GM19467 (cell line): Measurements from ENCODE around the gene HECTD1.

Experiments used
- ATAC-seq: cut with Tn5 transposase; IDR thresholded peaks from one replicate; pipeline ENCODE4 v1.9.1; 2021; ENCODE audit warnings: mild to moderate bottlenecking, moderate library complexity; ENCODE audit not compliant: unreplicated experiment

HECTD1 gene

GRCh38 chr14:31161274-31161673, 46.3 kb downstream of the HECTD1 start:
- no peak for ATAC-seq

GRCh38 chr14:31159682-31160296, 47.8 kb downstream of the HECTD1 start:
- ATAC-seq: no peak

- no peak for ATAC-seq
Measured at GRCh38 chr14:31154956-31155355, 52.6 kb downstream of the HECTD1 start.

GRCh38 chr14:31142455-31143087, 65.0 kb downstream of the HECTD1 start:
- ATAC-seq: no peak

DNA sequence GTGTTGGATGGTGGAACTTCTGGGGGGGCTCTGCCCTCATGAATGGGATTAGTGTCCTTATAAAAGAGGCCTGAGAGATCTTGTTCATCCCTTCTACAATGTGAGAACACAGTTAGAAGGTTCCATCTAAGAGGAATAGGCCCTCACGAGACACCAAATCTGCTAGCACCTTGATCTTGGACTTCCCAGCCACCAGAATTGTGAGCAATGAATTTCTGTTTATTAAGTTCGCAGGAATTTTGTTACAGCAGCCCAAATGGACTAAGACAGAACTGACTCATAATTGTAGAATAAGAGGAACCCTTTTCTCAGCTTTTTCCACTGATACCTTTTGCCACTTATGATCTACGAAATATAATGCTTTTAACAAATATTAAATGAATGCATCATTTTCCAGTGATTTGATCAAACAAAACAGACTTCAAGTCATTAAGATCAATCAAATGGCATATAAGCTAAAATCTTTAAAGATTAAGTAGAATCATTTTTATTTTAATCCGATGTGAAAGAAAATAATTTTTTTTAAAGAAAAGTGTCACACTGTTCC, 68.2 kb downstream of the HECTD1 start:
- ATAC-seq: no peak

DNA sequence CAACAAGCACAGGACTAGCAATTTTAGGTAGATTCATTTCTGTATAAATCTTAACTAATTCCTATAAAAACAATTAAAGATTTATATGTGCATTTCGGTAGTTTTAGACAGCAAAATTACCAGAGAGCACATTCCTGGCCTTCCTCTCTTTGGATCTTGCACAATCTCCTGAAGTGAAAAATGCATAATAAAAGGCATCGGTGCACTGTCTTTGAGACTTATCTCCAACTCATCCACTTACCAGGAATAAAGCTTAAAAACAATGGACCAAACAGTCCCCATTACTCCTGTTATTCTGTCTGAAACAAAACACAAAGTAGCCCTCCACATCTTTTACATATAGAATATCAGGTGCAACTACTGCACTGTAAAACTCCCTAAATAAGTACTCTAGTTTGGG, 69.3 kb downstream of the HECTD1 start:
- ATAC-seq: no peak

- ATAC-seq: no peak
Measured at GRCh38 chr14:31137214-31137889, 70.2 kb downstream of the HECTD1 start.

DNA sequence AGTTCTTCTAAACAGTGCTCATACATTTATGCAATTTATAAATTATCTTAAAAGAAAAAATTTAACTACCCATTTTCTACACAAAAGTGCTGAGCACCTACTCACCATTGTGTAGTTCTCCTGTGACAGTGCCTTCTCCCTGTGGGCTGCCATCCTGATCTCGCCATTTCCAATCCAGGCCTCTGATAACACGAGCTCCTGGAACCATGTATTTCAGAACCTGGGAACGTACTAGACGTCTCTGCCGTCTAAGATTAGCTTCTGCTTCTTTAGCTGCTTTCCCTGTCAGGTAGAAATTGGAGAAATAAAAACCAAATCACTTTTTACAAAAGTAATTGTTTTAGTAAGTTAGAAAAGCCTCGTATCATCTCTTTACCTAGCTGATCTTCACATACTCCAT, 74.5 kb downstream of the HECTD1 start:
- ATAC-seq: no peak

GRCh38 chr14:31128601-31129526, 78.7 kb downstream of the HECTD1 start:
- ATAC-seq: no peak

DNA sequence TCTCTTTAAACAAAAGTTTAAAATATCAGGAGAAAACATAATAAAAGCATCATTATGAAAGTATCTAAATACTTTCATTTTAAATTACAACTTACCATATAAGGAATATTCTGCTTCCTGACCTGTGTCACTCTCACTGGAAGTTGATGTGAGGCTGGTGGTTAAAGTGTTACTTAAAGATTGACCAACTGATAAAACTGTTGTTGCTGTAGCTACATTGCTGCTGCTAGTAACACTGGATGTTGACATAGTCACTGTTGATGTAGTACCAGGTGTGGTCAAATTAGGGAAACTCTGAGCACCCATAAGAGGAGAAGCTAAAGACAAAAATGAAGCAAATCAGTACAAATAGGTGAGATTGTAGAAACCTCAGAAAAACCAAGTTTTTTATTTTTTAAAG, 79.9 kb downstream of the HECTD1 start:
- ATAC-seq: peak; percentile 65

- no peak for ATAC-seq
Measured at GRCh38 chr14:31126680-31127079, 80.9 kb downstream of the HECTD1 start.

GRCh38 chr14:31125231-31125630, 82.4 kb downstream of the HECTD1 start:
- ATAC-seq: no peak

DNA sequence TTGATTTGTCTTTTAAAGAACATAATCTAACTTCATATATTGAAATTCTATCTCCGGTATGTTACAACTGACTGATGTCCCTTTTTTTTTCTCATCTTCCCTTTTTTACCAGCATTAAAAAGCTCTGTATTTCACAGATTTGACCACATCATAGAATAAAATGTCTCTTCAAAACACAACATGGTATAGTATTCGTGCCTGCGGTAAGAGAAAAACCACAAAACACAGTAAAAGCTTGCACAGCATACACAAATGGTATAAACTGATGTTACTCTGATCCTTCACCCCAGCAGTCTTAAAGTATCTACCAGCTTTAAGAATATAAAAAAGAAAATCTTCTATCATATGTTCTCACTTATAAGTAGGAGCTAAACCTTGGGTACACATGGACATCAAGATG, 83.4 kb downstream of the HECTD1 start:
- ATAC-seq: no peak

DNA sequence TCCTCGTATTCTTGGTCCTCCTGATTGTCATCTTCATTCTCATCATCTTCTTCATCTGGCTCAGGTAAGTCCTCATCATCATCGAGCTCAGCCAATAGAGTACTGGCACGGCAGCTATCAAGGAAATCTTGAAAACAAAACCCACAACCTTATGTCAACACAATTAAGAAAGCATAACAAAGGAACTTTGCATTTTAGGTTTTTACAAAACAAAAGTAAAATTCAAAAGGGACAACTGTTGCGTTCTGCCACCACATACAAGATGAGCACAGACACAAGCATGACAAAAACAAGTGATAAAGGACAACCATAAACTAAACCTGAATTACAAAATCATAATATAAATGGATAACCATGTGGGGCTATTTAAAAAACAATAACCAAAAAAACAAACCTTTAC, 84.7 kb downstream of the HECTD1 start:
- ATAC-seq: no peak

GRCh38 chr14:31122098-31122611, 85.4 kb downstream of the HECTD1 start:
- no peak for ATAC-seq

- no peak for ATAC-seq
Measured at GRCh38 chr14:31118892-31119291, 88.7 kb downstream of the HECTD1 start.

- no peak for ATAC-seq
Measured at GRCh38 chr14:31113794-31114193, 93.8 kb downstream of the HECTD1 start.

DNA sequence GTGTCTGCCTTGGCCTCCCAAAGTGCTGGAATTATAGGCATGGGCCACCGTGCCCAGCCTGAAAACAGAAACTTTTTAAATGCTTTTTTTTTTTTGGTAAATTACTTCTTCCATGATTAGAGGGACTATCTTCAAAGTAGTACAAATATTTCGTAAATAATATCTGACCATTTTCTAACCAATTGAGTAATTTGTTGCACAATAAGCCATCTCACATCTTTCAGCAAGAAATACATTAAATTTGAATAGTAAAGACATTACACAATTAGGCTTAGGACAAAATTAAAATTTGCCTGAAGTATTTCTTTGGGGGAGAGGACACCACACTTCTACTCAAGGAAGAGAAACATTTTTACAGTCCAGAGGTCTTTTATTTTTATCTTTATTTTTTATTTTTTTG, 96.7 kb downstream of the HECTD1 start:
- no peak for ATAC-seq

DNA sequence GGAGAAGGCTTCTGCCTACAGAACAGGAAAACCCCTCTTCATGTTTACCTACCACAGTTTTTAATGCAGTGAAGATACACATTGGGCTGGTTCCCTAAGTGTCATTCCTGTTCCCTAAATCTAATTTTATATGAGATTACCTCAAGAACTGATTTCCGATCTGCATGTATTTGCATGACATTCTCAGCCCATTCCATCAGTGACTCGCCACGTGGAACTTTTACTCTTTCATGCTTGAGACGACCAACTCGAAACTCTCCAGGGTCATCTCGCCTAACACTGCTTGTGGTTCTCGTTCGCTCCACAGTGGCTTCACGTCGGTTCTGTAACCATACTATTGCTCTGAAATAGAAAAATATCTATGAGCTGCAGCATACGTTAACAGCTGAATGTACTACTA, 98.3 kb downstream of the HECTD1 start:
- no peak for ATAC-seq

DNA sequence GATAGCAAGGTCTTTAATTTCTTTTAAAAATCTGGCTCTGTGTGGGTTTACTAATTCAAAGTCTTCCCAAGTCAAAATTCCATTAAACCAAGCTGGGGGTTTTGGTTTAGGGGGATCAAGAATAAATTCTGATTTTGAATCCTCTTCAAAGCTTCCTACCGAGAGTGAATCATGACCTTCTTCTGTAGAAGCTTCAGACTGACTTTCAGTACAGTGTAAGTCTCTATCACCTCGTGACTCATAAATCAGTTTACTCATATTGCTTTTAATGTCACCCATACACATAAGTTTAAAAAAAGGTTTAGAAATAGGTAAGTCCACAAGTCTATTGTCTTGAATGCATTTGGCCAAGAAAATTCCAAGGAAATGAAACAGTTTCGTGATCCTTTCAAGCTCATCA, 100.8 kb downstream of the HECTD1 start:
- ATAC-seq: no peak

- ATAC-seq: no peak
Measured at GRCh38 chr14:31097081-31097480, 110.5 kb downstream of the HECTD1 start.
